HL-60 (cell line): ENCODE data around the gene RNF145.

Source experiments
- CTCF ChIP-seq: IDR thresholded peaks from one replicate; pipeline ENCODE4 v1.5.1; 2011; ENCODE audit warnings: low read length, control low read depth, inconsistent platforms; ENCODE audit not compliant: insufficient read depth
- GABPA ChIP-seq: IDR thresholded peaks from 2 replicates; pipeline ENCODE4 v1.6.1; 2012; ENCODE audit warnings: low read depth
- POLR2AphosphoS5 ChIP-seq: IDR thresholded peaks from 2 replicates; pipeline ENCODE4 v1.6.1; 2012; ENCODE audit warnings: low read depth
- REST ChIP-seq: IDR thresholded peaks from 2 replicates; pipeline ENCODE4 v1.6.1; 2012; ENCODE audit warnings: low read depth; ENCODE audit not compliant: insufficient replicate concordance
- SPI1 ChIP-seq: IDR thresholded peaks from 2 replicates; pipeline ENCODE4 v1.6.1; 2012; ENCODE audit warnings: low read depth, mild to moderate bottlenecking, borderline replicate concordance

- TF ChIP-seq CTCF (no peak), REST (no peak), GABPA (no peak), POLR2AphosphoS5 (no peak), SPI1 (no peak)
Measured at GRCh38 chr5:159190170-159190569, 19.2 kb downstream of the RNF145 start.
